Measurements from ENCODE around the gene ZFPM1.

DNA sequence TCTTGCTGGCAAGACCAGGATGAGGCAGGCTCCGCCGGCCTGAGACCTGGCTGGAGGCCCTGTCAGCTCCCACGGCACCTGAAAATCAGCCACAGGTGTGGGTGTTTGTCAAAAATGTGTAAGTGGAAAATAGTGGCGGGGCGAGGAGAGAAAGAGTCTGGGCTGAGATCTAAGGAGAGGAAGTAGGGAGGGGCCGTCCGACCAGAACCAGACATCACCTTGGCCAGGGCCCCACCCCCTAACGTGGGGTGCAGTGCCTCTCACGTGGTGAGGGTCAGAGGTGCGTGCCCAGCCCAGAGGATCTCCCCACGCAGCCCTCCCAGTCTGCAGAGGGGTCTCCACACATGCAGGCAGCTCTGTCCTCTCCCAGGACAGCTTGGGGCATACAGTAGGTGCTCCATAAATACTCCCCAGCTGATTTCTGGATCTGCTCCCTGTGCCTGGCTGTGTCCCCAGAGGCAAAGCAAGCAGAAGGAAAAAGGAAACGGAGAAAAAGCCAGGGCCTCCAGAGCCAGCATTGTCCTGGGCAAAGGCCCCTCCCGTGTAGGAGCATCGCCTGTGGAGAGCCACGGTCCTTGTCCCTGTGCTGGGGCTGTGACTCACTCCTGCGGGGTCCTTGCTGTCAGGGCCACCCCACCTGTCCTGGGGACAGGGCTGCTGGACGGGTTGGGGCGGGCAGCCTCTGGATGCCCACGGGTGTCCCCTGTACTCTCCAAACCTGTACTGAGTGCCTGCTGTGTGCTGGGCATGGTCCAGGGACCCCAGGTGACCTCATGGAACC lies 16.7 kb downstream of the ZFPM1 start:
- no peak for TF ChIP-seq SUZ12 (IDR thresholded peaks at IDR 0.05; ENCODE audit: extremely low read depth, insufficient read depth, insufficient read length)
- TF ChIP-seq YY1 (IDR thresholded peaks at IDR 0.05; ENCODE audit: insufficient read depth, insufficient read length): no peak
